Measurements from ENCODE around the gene APPBP2.
A peak's percentile ranks its signal among the peaks of the same experiment; 100 is the strongest.
"Not testable (repeated sequence)": the region's sequence is repeated elsewhere in the genome, so short reads cannot be mapped to it uniquely, and the experiment has no call there.

APPBP2 gene

GRCh38 chr17:60525685-60526514 is at the start of gene APPBP2:
APPBP2 (minus strand) TSS chr17:60526242; CDS start chr17:60525931, 311 bp downstream.
- DNase-seq = peak; percentile 71

GRCh38 chr17:60573236-60574051 is 47.4 kb upstream of the APPBP2 start:
- no peak for DNase-seq

- DNase-seq = no peak
Measured at GRCh38 chr17:60565233-60565632, 39.2 kb upstream of the APPBP2 start.

GRCh38 chr17:60563743-60564142 is 37.7 kb upstream of the APPBP2 start:
- no peak for DNase-seq

DNA sequence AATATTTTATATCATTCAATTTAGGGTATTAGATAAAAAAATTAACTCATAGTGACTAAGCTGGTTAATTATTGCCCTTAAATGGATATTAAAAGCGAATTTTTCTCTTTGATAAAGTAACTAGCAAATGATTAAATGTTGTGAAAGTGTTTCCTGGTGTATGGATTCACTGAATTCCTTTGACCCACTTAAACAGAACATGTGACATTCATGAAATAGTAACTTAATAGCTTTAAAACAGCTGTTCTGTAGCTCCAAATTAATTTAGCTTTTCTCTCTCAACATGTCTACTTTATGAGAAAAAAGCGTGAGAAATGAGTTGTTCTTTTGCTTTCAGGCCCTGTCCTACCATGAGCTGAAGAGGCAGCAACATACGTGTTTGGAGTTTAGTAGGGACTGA is 36.4 kb upstream of the APPBP2 start:
- DNase-seq = no peak

DNA sequence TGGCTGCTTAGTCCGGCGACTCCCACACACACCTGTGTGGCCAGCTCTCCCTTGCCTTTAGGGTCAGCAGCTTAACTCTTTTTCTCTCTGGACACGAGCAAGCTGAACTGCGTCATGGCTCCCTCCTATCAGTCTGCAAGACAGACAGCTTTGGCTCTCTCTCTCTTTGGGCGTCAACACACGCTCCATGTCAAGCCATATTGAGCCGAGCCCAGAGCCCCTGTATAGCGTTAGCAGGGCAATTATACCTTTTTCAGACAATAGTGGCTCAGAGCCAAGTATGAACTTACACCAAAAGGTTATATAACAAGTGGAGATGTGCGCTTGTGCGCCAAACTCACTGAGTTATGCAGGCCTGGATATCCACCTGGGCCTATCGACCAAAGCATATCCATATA is 34.8 kb upstream of the APPBP2 start:
- no peak for DNase-seq

GRCh38 chr17:60559995-60560859 is 34.2 kb upstream of the APPBP2 start:
- no peak for DNase-seq

DNA sequence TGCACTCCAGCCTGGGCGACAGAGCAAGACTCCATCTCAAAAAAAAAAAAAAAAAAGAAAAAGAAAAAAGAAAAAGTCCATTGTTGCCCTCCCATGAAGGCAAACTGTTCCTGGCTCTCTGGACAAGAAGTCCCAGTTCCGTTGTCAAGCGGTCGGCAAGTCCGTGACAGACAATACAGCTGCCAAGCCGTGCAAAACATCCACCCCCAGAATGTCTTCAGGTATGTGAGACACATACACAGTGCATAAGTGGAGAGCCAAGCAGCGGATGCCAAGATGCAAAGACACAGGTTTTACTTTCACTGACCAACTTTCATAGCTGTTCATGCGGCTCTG is 33.6 kb upstream of the APPBP2 start:
- DNase-seq = no peak

- DNase-seq = no peak
Measured at GRCh38 chr17:60557805-60558204, 31.8 kb upstream of the APPBP2 start.

DNA sequence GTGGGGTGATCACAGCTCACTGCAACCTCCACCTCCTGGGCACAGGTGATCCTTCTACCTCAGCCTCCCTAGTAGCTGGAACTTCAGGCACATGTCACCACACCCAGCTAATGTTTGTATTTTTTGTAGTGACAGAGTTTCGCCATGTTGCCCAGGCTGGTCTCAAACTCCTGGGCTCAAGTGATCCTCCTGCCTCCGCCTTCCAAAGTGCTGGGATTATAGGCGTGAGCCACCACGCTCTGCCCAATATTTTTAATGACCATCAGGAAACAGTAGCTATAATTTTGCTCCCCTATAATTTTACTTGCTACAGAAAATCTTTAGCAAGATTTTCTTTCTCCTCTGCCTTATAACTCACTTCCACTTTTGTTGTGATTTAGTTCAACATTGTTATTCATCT is 29.7 kb upstream of the APPBP2 start:
- no peak for DNase-seq

- DNase-seq = no peak
Measured at GRCh38 chr17:60554377-60554788, 28.3 kb upstream of the APPBP2 start.

- DNase-seq = not testable (repeated sequence)
Measured at GRCh38 chr17:60552255-60552654, 26.2 kb upstream of the APPBP2 start.

DNA sequence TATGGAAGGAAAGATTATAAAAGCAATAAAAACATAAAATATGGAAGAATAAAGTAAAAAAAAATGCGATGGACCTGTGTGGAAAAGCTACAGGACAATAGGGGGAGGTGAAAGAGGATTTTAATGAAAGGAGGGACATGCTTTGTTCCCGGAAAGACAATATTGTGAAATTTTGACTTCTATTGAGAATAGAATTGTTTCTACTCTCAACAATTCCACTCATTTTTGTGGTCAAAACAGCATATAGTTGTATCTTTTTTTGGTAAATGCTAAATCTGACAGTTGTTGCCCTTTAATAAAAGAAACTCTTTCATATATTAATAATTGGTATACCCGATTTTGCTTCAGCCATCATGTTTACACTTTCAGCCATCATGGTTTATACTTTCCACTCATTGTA is 22.9 kb upstream of the APPBP2 start:
- DNase-seq = no peak

GRCh38 chr17:60545465-60546191 is 19.6 kb upstream of the APPBP2 start:
- no peak for DNase-seq

GRCh38 chr17:60542071-60542470 is 16.0 kb upstream of the APPBP2 start:
- DNase-seq = no peak

- DNase-seq = no peak
Measured at GRCh38 chr17:60540460-60540859, 14.4 kb upstream of the APPBP2 start.

DNA sequence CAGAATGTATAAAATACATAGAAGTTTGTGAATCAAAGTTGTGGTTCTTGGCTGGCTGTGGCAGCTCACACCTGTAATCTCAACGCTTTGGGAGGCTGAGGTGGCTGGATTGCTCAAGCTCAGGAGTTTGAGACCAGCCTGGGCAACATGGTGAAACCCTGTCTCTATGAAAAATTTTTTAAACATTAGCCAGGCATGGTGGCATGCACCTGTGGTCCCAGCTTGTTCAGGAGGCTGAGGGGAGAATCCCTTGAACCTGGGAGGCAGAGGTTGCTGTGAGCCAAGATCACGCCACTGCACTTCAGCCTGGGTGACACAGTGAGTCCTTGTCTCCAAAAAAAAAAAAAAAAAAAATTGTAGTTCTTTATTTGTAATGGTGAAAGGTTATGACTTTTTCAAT is 13.8 kb upstream of the APPBP2 start:
- DNase-seq = no peak

GRCh38 chr17:60538726-60539125 is 12.7 kb upstream of the APPBP2 start:
- no peak for DNase-seq

DNA sequence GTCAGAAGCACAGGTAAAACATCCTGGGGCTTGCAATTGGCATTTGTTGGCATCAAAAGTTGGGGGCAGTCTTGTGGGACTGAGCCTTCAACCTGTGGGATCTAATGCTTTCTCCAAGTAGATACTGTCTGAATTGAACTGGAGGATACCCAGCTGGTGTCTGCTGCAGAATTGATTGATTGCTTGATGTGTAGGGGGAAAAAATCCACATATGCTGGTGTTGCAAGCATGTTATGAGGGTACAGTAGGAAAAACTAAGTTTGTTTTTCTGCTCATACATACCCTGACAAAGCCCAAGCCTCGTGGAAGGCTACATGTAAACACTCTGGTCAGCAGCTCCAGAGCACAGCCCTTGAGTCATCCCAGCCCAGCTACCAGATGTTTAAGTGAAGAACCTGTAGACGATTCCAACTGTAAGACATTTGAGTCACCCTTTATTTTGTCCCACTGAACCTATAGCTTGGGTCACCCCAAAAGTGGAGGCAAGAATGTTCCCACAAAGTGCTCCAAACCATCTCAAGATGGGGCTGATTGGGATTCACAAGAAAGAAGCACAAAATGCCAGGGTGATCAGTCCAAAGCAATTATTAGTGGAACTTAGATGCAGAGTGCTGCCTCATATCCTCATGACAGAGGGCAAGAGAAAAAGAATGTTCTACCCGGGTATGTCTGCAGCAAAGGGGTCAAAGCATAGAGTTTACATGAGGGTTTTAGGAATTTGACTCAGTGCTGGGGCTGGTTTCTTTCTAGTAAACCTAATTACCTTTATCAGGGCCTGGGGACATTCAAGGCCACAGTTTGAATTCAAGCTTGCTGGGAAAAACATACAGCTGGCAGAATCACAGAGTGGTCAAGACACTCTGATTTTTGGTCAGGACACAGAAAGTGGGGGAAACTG is 9.6 kb upstream of the APPBP2 start:
- DNase-seq = no peak

GRCh38 chr17:60534613-60535157 is 8.6 kb upstream of the APPBP2 start:
- DNase-seq = no peak

DNA sequence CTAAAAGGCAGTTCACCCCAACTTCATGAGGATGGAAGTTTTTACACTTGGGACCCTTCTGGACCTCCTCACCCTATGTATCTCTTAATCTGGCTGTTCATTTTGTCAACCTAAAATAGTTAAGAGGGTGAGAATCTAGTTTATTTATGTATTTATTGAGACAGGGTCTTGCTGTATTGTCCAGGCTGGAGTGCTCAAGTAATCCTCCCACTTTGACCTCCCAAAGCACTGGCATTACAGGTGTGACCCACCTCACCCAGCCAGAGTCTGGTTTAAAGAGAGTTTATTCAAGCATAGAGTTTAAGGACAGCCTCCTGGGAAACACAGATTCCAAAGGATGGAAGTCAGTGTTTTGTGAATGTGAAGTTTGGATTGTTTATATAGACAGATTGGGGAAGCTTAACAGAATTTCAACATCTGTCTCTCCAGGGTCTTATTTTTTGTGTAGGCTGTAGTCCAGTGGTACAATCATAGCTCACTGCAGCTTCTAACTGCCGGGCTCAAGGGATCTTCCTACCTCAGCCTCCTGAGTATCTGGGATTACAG is 8.0 kb upstream of the APPBP2 start:
- no peak for DNase-seq

All from CD4-positive, alpha-beta T cell treated with Interleukin-12 subunit alpha and Interleukin-12 subunit beta, for 1 hour (primary cell).